Smooth muscle cell (in vitro differentiated cells): ENCODE measurements around the gene PHACTR4. TPM values are rescaled to one million over a fixed set of nuclear protein-coding genes. Genes with fewer than 3 reads are reported as not detected.

Experiments
- DNase-seq: peaks from one replicate; lab custom pipeline; 2025; ENCODE audit not compliant: unreplicated experiment; lab: John Stamatoyannopoulos, UW
- H2AFZ ChIP-seq: fragments of 200-600 bp; sonication (generic); 2 replicates; pipeline ENCODE4 v1.6.0; 2016; ENCODE audit warnings: antibody characterized with exemption, low read depth, mild to moderate bottlenecking
- H3F3A ChIP-seq: fragments of 200-600 bp; sonication (generic); 2 replicates; pipeline ENCODE4 v1.6.0; 2017; ENCODE audit warnings: antibody characterized with exemption, low read depth
- H3K27ac ChIP-seq: fragments of 200-600 bp; sonication (generic); 2 replicates; pipeline ENCODE4 v1.5.1; 2016; ENCODE audit warnings: low read depth, mild to moderate bottlenecking
- H3K27me3 ChIP-seq: fragments of 200-600 bp; sonication (generic); 2 replicates; pipeline ENCODE4 v1.6.1; 2016; ENCODE audit warnings: low read depth, mild to moderate bottlenecking
- H3K36me3 ChIP-seq: fragments of 200-600 bp; sonication (generic); 2 replicates; pipeline ENCODE4 v1.5.1; 2016; ENCODE audit warnings: low read depth
- H3K4me1 ChIP-seq: fragments of 200-600 bp; sonication (generic); 2 replicates; pipeline ENCODE4 v1.5.1; 2016; ENCODE audit warnings: low read depth
- H3K4me2 ChIP-seq: fragments of 200-600 bp; sonication (generic); 2 replicates; pipeline ENCODE4 v1.6.0; 2016; ENCODE audit warnings: mild to moderate bottlenecking
- H3K4me3 ChIP-seq: fragments of 200-600 bp; sonication (generic); 2 replicates; pipeline ENCODE4 v1.5.1; 2016; ENCODE audit warnings: mild to moderate bottlenecking
- H3K79me2 ChIP-seq: fragments of 200-600 bp; sonication (generic); 2 replicates; pipeline ENCODE4 v1.6.0; 2016; ENCODE audit warnings: low read depth, mild to moderate bottlenecking
- H3K9ac ChIP-seq: fragments of 200-600 bp; sonication (generic); 2 replicates; pipeline ENCODE4 v1.6.0; 2016; ENCODE audit warnings: low read depth
- H3K9me3 ChIP-seq: fragments of 200-600 bp; sonication (generic); replicated peaks from 2 replicates; pipeline ENCODE4 v1.5.1; 2016; ENCODE audit warnings: low read depth
- H4K20me1 ChIP-seq: fragments of 200-600 bp; sonication (generic); 2 replicates; pipeline ENCODE4 v1.6.0; 2016; ENCODE audit warnings: low read depth
- CTCF ChIP-seq: fragments of 200-600 bp; sonication (generic); IDR thresholded peaks from 2 replicates; pipeline ENCODE4 v1.5.1; 2017; ENCODE audit warnings: borderline replicate concordance, mild to moderate bottlenecking, antibody characterized with exemption; ENCODE audit not compliant: insufficient read depth, poor library complexity, severe bottlenecking
- WGBS: methylation state at CpG from one replicate; pipeline ENCODE4 v1.1.7; 2016; ENCODE audit warnings: low lambda C conversion rate; 5-methylcytosine and 5-hydroxymethylcytosine counted together
- polyA plus RNA-seq: library from polyadenylated mRNA; unstranded; fragments of >200 nt; fragmentation: Nextera tagmentation; extraction: Ambion mirVana; gene quantifications from 2 replicates; pipeline ENCODE4 v1.2.1, GENCODE V29; 2016
- total RNA-seq: library from RNA; depleted of rRNA; stranded (reverse); fragments of >200 nt; gene quantifications from 2 replicates; pipeline ENCODE4 v1.2.3, GENCODE V29; 2014

PHACTR4 gene
- total and polyA plus RNA-seq, 2 experiments from 2014 or later = 15.2 to 20.2 TPM

- peak; percentile 4 for DNase-seq
- peaks cover 18% of the 10 kb centered on the region for H3K4me1 ChIP-seq
- H3K27me3 ChIP-seq = no peaks in the 10 kb centered on the region
- H3K79me2 ChIP-seq = peaks cover 24% of the 10 kb centered on the region
- H4K20me1 ChIP-seq = peaks cover 47% of the 10 kb centered on the region
- peak overlapping the region; percentile 0 for H3K4me3 ChIP-seq
- no peak for TF ChIP-seq CTCF
- no peaks in the 10 kb centered on the region for H3K9me3 ChIP-seq
- peak overlapping the region; percentile 65 for H3K4me2 ChIP-seq
- peaks cover 21% of the 10 kb centered on the region for H3F3A ChIP-seq
- H3K9ac ChIP-seq = peak overlapping the region; percentile 50
- H3K36me3 ChIP-seq = no peaks in the 10 kb centered on the region
- WGBS = 5% methylated on average over 3 of the region's 3 CpGs
- H2AFZ ChIP-seq = no peak overlapping the region
- H3K27ac ChIP-seq = peak overlapping the region; percentile 91
Observed at GRCh38 chr1:28437264-28437923, 67.9 kb downstream of the PHACTR4 start.

GRCh38 chr1:28437924-28438699, 68.6 kb downstream of the PHACTR4 start:
- WGBS = 34% methylated on average over 10 of the region's 10 CpGs
- TF ChIP-seq CTCF = no peak
- peak overlapping the region; percentile 37 for H3K4me3 ChIP-seq
- peak overlapping the region; percentile 67 for H3K9ac ChIP-seq
- H3K4me1 ChIP-seq = peaks cover 18% of the 10 kb centered on the region
- peaks cover 21% of the 10 kb centered on the region for H3F3A ChIP-seq
- H4K20me1 ChIP-seq = peaks cover 41% of the 10 kb centered on the region
- no peaks in the 10 kb centered on the region for H3K27me3 ChIP-seq
- peak overlapping the region; percentile 91 for H3K27ac ChIP-seq
- peak; percentile 26 for DNase-seq
- no peaks in the 10 kb centered on the region for H3K36me3 ChIP-seq
- H3K79me2 ChIP-seq = peaks cover 27% of the 10 kb centered on the region
- H3K9me3 ChIP-seq = no peaks in the 10 kb centered on the region
- no peak overlapping the region for H2AFZ ChIP-seq
- H3K4me2 ChIP-seq = peak overlapping the region; percentile 81

- Histone ChIP-seq H3K27me3 (no peaks in the 10 kb centered on the region), H3K4me3 (no peak overlapping the region), H3K4me1 (peaks cover 18% of the 10 kb centered on the region), H3K27ac (peak overlapping the region; percentile 91), H3K9me3 (no peaks in the 10 kb centered on the region), H3F3A (peaks cover 21% of the 10 kb centered on the region), H3K79me2 (peaks cover 27% of the 10 kb centered on the region), H3K9ac (peak overlapping the region; percentile 67), H3K36me3 (no peaks in the 10 kb centered on the region), H4K20me1 (peaks cover 38% of the 10 kb centered on the region), H2AFZ (no peak overlapping the region), H3K4me2 (peak overlapping the region; percentile 81)
- no peak for DNase-seq
- no peak for TF ChIP-seq CTCF
Observed at GRCh38 chr1:28439320-28439719, 69.8 kb downstream of the PHACTR4 start.
